HG03064 (cell line): ENCODE results near the gene ATP5F1A.
"Not testable (repeated sequence)": the region's sequence is repeated elsewhere in the genome, so short reads cannot be mapped to it uniquely, and the experiment has no call there.

Experiments
- ATAC-seq: cut with Tn5 transposase; IDR thresholded peaks from one replicate; pipeline ENCODE4 v1.9.1; 2021; ENCODE audit warnings: low read depth; ENCODE audit not compliant: unreplicated experiment

Gene ATP5F1A

DNA sequence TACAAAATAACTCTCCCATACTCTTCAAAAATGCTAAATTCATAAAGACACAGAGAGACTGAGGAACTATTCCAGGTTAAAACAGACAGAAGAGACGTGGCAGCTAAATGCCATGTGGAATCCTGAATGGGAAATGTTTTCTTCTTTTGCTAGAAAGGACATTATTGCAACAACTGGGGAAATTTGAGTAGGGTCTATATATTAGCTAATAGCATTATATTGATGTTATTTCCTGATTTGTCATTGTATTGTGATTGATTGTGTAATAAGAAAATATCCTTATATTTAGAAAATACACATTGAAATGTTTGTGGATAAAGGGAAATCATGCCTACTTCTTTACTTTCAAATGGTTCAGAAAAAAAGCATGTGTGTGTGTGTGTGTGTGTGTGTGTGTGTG is 49.5 kb downstream of the ATP5F1A start:
- ATAC-seq = no peak

DNA sequence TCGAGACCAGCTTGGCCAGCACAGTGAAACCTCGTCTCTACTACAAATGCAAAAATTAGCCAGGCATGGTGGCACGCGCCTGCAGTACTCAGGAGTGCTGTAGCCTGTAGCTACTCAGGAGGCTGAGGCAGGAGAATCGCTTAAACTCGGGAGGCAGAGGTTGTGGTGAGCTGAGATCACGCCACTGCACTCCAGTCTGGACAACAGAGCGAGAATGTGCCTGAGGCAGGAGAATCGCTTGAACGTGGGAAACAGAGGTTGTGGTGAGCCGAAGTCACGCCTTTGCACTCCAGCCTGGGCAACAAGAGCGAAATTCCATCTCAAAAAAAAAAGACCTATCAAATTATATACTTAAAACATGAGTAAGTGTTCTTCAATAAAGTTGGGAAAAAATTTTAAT is 50.7 kb downstream of the ATP5F1A start:
- ATAC-seq = not testable (repeated sequence)

DNA sequence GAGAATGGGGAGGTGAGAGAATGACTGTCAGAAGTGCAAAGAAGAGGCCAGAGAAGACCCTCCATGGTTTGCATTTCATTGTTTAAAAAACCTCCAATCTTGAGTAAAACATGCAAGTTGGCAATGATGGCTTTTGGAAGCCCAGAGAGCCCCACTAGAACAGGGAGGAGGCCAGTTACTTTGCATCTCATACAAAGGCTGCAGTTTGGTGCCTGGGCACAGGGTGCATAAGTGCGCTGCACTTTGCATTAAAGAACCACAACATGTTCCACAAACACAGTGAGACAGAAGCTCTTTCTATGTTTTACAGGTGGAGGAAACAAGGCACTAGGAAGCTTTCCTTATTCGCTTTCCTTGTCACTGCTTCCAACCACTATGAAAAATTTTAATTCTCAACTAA is 51.4 kb downstream of the ATP5F1A start:
- no peak for ATAC-seq

- no peak for ATAC-seq
These were observed 52.0 kb downstream of the ATP5F1A start for GRCh38 chr18:46046126-46046525.

- no peak for ATAC-seq
These were observed 55.4 kb downstream of the ATP5F1A start for GRCh38 chr18:46042571-46043123.

GRCh38 chr18:46040747-46041104 is 57.4 kb downstream of the ATP5F1A start:
- ATAC-seq = no peak

DNA sequence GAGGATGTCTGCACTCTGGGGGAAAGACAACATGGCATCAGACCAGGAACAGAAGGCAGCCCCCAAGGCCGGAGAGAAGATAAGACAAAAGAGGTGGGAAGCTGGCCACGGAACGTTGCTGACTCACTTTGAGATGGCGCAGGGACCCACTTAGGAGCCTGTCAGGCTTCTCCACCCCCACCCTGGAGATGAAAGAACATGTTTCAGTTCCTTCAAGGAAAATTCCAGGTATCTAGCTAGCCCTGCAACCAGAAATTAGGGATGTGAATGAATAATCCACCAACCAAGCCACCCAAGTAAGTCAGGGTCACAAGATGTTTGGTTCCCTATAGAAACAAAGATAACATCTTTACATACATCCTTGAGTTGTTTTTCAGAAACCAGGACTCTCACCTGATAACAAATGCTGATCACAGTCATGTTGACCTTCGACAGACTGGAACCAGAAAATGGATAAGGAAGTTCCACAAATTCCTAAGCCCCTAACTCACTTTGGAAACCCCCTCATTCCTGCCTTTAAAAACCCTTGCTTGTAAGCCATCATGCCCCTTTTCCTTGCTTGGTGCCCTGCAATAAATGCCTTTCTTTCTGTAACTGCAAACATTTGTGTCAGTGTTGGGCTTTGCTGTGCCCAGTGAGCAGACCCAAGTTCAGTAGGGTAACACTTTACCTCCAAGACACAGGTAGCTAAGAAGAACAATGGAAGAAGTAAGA is 57.9 kb downstream of the ATP5F1A start:
- no peak for ATAC-seq

DNA sequence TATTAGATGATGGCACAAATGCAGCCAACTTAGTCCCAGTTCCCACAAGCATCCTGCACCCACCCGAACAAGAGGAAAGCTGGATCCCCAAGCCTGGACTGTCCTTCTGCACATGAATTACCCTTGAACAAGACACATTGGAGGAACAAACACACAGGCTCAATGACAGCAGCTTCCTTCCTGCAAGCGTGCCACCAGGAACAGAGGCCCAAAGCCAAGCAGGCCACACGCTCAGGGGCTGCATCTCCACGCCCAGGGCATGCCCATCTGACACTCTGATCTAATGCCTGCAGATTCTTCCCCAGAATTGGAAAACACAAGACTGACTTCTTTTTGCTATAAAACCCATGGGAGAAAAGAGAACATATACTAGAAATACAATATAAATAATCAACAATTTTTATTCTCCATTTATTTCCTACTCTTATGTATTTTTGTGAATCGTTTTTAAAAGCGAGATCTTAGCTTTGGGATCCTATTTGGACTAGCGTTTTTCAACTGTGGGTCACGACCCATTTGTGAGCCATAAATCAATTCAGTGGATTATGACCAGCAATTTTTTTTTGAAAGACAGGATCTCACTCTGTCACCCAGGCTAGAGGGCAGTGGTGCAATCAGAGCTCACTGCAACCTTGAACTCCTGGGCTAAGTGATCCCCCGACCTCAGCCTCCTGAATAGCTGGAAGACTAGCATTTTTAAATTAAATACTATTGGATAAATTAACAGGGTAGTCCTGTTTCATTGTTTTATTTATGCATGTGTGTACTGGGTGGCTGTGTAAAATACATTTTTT is 60.4 kb downstream of the ATP5F1A start:
- ATAC-seq = no peak

GRCh38 chr18:46035696-46036680 is 62.1 kb downstream of the ATP5F1A start:
- ATAC-seq = no peak

GRCh38 chr18:46034230-46034629 is 63.9 kb downstream of the ATP5F1A start:
- no peak for ATAC-seq

GRCh38 chr18:46031741-46032140 is 66.4 kb downstream of the ATP5F1A start:
- ATAC-seq = no peak
